Anterior cingulate cortex (tissue), 58 donors: ENCODE data around the gene COG5.

Experiments used
- DNase-seq, 58 donors: peaks; one replicate each; lab custom pipeline; 2025; lab: John Stamatoyannopoulos, UW

COG5 gene

DNA sequence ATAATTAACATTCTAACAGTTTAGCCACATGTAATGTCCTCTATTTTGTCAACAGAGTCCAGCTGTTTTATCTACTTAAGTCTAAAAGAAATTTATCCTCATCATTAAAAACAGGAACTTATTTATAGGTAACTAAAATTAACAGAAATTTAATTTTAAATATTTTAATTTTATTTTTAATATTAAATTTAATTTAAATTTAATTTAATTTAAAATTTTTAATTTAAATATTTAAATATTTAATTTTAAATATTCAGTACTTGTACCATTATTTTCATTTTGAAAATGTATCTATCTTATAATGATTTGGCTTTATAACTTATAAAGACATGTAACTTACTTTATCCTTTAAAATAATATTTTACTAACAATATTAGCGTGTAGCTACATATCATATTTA, 94.9 kb downstream of the COG5 start:
- no peak for DNase-seq

GRCh38 chr7:107467972-107468371, 95.7 kb downstream of the COG5 start:
- DNase-seq: no peak

- no peak for DNase-seq
Measured at GRCh38 chr7:107464666-107465226, 99.0 kb downstream of the COG5 start.

DNA sequence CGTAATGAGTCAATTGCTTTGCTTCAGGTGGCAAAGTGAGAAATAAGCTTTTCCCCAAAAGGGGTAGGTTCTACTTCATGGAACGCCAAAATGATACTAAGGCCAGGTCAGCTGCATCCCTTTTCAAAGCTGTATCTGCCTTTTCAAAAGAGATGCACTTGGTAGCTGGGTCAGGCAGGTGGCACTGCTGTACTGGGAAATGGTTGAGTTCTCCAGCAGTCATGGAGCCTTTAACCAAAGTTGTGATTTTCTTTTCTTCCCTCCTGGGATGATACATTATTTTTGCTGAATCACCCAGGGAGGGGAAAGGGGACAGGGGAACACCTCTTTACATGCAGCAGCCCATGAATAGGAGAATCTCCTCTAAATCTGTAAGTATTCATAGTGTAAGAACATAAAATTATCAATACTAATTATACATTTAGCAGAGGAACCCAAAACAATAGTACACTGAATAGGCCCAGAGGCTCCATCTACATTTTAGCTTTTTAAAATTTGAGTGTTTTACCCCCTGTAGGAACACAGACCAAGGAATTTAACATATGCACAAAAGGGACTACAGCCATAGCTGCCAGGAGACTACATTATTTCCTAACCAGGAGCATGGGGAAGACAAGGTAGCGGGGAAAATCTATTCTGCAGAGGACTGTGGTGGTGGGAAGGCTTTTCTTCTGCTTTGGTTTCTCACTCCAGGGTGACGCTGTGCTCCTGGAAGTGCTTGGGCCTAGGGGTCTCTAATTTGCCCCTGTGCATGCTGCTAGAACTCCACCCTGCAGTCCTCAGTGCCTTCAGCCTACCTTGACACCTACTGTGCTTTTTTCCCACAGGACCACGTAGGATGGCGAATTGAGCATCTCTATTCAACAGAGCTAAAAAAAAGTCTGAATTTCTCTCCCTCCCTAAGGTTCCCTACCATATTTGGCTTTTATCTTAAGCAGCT, 100.3 kb downstream of the COG5 start:
- DNase-seq: peak in 31 of 58 donors; percentile 8 to 67 (median 31)

DNA sequence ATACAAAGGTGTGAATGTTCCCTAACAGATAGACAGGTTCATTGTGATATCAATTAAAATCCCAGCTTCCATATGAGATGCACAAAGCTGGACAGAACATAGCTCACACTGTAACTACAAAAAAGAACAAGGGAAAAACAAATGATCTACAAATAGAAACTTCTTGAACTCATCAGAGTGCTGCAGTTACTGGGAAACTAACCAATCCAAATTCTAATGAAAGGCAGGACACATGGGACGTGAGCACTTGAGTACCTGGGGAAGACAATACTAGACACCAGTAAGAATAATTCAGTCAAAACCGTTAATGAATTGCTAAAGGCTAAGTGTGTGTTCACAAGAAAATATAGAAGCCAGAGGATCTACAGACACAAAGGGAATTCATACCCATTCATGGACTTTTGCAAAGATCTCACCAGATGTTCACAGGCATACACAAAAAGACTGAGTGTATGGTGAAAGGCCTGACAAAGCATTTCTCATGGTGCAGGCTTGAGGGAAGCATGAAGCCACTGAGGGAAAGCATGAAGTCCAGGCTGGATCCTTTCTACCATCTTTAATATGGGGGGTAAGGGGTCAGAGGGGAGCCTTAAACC, 101.7 kb downstream of the COG5 start:
- peak in 1 of 58 donors; percentile 1 for DNase-seq

- no peak for DNase-seq
Measured at GRCh38 chr7:107453388-107453787, 110.3 kb downstream of the COG5 start.

DNA sequence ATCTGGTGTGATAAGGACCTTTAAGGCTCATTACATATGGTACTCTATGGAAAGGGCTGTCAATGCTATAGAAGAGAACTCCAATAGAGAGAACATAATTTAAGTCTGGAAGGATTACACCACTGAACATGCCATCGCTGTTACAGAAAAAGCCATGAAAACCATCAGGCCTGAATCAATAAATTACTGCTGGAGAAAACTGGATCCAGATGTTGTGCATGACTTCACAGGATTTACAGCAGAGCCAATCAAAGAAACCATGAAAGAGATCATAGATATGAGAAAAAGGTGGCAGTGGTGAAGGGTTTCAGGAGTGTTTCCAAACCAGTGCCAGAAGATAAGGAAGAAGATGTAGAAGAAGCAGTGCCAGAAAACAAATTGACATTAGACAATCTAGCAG, 112.8 kb downstream of the COG5 start:
- no peak for DNase-seq

DNA sequence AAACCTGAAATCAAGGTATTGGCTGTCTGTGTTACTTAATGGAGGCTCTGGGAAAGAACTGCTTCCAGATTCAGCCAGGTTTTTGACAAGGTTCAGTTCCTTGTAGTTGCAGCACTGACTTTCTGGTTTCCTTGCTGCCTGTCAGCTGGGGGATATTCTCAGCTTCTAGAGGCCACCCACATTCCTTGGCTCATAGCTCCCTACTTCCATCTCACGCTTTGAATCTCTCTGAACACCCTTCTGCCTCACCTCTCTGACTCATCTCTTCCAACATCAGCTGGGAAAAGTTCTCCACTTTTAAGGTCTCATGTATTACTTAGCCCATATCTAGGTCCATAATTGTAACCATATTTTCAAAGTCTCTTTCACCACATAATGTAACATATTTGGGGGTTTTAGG, 116.7 kb downstream of the COG5 start:
- DNase-seq: peak in 1 of 58 donors; percentile 2

DNA sequence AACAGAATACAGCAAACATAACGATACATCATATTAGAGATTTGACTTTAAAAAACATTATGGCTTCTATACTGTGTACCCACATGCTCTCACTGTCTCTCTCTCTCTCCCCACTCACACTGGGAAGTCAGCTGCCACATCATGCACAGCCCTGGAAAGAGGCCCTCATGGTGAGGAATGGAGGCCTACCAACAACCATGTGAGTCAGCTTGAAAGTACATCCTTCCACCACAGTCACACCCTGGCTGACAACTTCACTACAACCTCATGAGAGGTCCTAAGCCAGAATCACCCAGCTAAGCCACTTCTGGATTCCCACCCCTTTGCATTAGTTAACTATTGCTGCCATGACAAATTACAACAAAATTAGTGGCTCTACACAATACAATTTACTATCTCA, 117.2 kb downstream of the COG5 start:
- no peak for DNase-seq

DNA sequence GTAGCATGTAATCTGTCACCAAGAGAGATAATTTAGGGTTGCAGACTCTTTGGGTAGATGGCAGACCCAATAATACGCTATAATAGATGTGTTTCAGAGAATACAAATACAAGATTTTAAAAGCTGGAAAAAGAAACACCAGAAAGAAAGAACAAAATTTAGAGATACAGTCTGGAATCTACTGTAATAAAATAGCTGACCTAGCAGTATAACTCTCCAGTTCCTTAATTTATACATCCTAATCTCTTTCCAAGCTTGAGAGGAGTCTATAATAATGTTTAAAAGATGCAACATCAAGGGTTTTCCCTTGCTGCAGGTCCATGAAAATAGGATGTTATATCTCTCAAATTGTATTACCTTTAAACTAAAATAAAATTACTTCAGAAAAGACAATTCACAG, 121.0 kb downstream of the COG5 start:
- DNase-seq: no peak

- no peak for DNase-seq
Measured at GRCh38 chr7:107441581-107442422, 121.9 kb downstream of the COG5 start.

DNA sequence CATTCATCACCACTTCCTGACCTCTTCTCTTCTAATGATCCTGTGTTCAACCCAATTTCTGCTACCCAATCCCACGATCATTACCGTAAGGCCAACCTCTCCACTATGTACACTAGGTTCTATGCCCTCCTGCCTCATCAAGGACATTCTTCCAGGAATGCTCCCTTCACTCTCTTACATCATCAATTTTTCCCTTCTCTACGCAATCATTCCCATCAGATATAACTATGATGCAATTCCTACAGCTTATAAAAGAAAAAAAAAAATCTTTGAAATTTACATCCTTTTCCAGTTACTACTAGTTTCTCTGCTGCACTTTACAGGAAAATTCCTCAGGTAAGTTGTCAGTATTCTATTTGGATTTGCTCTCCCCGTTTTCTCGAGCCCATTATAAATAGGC, 124.7 kb downstream of the COG5 start:
- DNase-seq: no peak

- no peak for DNase-seq
Measured at GRCh38 chr7:107435749-107436148, 128.0 kb downstream of the COG5 start.

DNA sequence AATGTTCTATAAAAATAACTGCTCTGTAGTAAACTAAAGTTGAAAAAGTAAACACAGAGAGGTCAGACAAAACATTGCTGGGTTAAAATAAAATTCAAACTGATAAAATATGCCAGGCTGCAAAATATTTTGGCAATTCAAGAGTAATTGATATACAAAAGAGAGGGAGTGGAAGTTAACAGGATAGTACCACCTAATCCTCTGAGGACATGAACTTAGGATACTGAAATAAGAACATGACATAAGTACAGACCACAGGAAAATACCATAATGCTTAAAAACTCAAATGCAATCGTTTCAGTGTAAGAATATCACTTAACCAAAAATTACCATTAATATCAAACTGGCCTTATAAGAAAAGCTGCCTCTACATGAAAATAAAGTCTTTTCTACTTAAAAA, 131.5 kb downstream of the COG5 start:
- no peak for DNase-seq

- no peak for DNase-seq
Measured at GRCh38 chr7:107430057-107430456, 133.7 kb downstream of the COG5 start.

DNA sequence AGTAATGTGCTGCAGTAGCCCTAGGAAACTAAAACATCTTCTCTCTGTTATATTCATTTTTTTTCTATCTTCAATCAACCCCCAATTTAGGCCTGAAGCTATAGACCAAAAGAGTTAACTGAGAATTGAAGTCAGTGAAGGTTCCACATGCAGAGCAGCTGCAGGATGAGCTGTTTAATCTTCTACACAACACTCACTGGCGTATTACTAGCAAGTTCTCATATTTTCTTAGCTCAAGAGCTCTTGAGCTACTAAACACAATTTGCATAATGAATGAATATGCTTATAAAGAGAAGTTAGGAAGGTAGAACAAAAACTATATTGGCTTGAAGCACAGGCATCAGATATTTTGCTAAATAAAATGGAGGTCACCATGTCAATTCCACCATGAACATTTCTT, 135.1 kb downstream of the COG5 start:
- DNase-seq: no peak

DNA sequence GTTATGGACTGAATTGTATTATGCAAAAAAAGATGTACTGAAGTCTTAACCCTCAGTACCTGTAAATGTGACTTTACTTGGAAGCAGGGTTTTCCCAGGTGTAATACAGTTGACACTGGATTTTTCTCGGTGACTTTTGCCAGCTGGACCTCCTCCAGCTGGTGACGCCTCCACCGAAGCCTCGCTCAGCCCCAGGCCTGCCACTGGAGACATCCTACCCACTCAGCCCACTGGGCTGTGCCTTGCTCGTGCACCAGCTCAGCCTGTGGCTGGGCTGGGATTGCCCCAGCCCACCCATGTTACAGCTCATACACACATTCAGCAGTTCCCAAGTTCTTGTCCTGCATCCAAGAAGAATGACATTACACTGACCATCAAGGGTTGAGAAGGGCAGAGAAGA, 136.3 kb downstream of the COG5 start:
- DNase-seq: no peak

DNA sequence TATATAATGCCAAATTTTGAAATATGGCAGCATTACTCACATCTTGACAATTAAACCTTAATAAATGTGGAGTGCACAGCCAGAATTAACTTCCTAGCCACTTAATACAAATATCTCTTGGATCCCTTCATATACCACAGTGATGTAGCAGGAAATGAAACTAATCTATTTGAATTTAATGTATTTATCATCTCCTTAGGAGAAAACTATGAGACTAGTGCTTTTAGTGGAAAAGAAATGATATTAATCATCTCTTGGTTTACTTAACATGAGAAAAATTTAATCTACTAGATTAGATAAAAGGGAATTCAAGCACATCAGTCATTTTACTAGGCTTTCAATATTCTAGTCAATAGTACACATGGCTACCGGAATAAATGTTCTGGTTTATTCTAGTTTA, 149.5 kb downstream of the COG5 start:
- DNase-seq: no peak

GRCh38 chr7:107408349-107408748, 155.4 kb downstream of the COG5 start:
- DNase-seq: no peak

- no peak for DNase-seq
Measured at GRCh38 chr7:107405559-107405958, 158.2 kb downstream of the COG5 start.
